ENCODE results near the gene NCKAP5. TPM values are rescaled to one million over a fixed set of nuclear protein-coding genes. Genes with fewer than 3 reads are reported as not detected.

The NCKAP5 gene
- total and polyA plus RNA-seq, 10 donors, result 0.39 to 6.0 (median 3.3) TPM

- Histone ChIP-seq H3K27me3 (replicated peaks in 1 of 7) (no peaks in the 10 kb centered on the region), H3K4me3 (no peak overlapping the region), H3K4me1 (no peaks in the 10 kb centered on the region), H3K36me3 (no peaks in the 10 kb centered on the region), H3K9me3 (no peaks in the 10 kb centered on the region), H3K27ac (no peak overlapping the region)
- 83 to 90% (median 85%) methylated on average over 6 of the region's 6 CpGs for WGBS, 5 donors
- DNase-seq, result no peak
- TF ChIP-seq POLR2A (IDR thresholded peaks at IDR 0.05) (no peak), POLR2AphosphoS5 (IDR thresholded peaks at IDR 0.05) (no peak), CTCF (IDR thresholded peaks at IDR 0.05 in 8 of 11, conservative IDR thresholded peaks at IDR 0.05 in 3 of 11) (no peak)
- intact Hi-C loops (cut with DNase I; ENCODE audit: low total_unique reads), result no loop called here
Observed at GRCh38 chr2:132948211-132948610, 620.1 kb downstream of the NCKAP5 start.

GRCh38 chr2:132943829-132944228 is 624.4 kb downstream of the NCKAP5 start:
- Histone ChIP-seq H3K9me3 (no peaks in the 10 kb centered on the region), H3K27me3 (replicated peaks in 1 of 7) (no peaks in the 10 kb centered on the region), H3K4me3 (no peak overlapping the region), H3K36me3 (no peaks in the 10 kb centered on the region), H3K27ac (no peak overlapping the region), H3K4me1 (no peaks in the 10 kb centered on the region)
- no peak for TF ChIP-seq POLR2AphosphoS5 (IDR thresholded peaks at IDR 0.05)
- no peak for TF ChIP-seq POLR2A (IDR thresholded peaks at IDR 0.05)
- no peak for TF ChIP-seq CTCF (IDR thresholded peaks at IDR 0.05 in 8 of 11, conservative IDR thresholded peaks at IDR 0.05 in 3 of 11)
- no peak for DNase-seq
- intact Hi-C loops (cut with DNase I; ENCODE audit: low total_unique reads), result no loop called here
- 85 to 92% (median 90%) methylated on average over 5 of the region's 5 CpGs for WGBS, 5 donors

GRCh38 chr2:132941296-132942020 is 626.8 kb downstream of the NCKAP5 start:
- intact Hi-C loops (cut with DNase I; ENCODE audit: low total_unique reads), result no loop called here
- no peaks in the 10 kb centered on the region for H3K36me3 ChIP-seq
- WGBS, 5 donors, result 92 to 99% (median 93%) methylated on average over 4 of the region's 4 CpGs

More at GRCh38 chr2:132941296-132942020, 626.8 kb downstream of the NCKAP5 start:
- DNase-seq, result no peak
- Histone ChIP-seq H3K9me3 (no peaks in the 10 kb centered on the region), H3K27me3 (replicated peaks in 1 of 7) (no peaks in the 10 kb centered on the region), H3K4me3 (no peak overlapping the region), H3K4me1 (no peaks in the 10 kb centered on the region), H3K27ac (no peak overlapping the region)
- TF ChIP-seq POLR2A (IDR thresholded peaks at IDR 0.05) (no peak), POLR2AphosphoS5 (IDR thresholded peaks at IDR 0.05) (no peak), CTCF (IDR thresholded peaks at IDR 0.05 in 8 of 11, conservative IDR thresholded peaks at IDR 0.05 in 3 of 11) (no peak)

Measured in spleen (tissue), 11 donors.